Stimulated activated CD4-positive, alpha-beta T cell treated with anti-CD3 and anti-CD28 coated beads, Interleukin-12 subunit alpha, Interleukin-12 subunit beta, amount 100 ng/mL, for 24 hours (primary cell): ENCODE measurements around the gene SYT3.
"Not testable (repeated sequence)": the region's sequence is repeated elsewhere in the genome, so short reads cannot be mapped to it uniquely, and the experiment has no call there.

ENCODE experiments used
- DNase-seq, 2 experiments: peaks; one replicate each; pipeline ENCODE4 v3.0.0-alpha.2; 2020; ENCODE audit warnings: low read depth in 2 of 2

SYT3 gene

GRCh38 chr19:50604264-50605073 lies 35.2 kb downstream of the SYT3 start:
- DNase-seq, result not testable (repeated sequence)

GRCh38 chr19:50602935-50603334 lies 36.7 kb downstream of the SYT3 start:
- no peak for DNase-seq

- no peak for DNase-seq
Measured at GRCh38 chr19:50602496-50602895, 37.2 kb downstream of the SYT3 start.

- DNase-seq, result no peak
Measured at GRCh38 chr19:50602089-50602422, 37.6 kb downstream of the SYT3 start.

- DNase-seq, result no peak
Measured at GRCh38 chr19:50601407-50602088, 38.1 kb downstream of the SYT3 start.

- no peak for DNase-seq
Measured at GRCh38 chr19:50599427-50599826, 40.3 kb downstream of the SYT3 start.

GRCh38 chr19:50590191-50590590 lies 49.5 kb downstream of the SYT3 start:
- DNase-seq, result no peak

- not testable (repeated sequence) for DNase-seq
Measured at GRCh38 chr19:50581795-50582660, 57.7 kb downstream of the SYT3 start.

GRCh38 chr19:50580970-50581634 lies 58.6 kb downstream of the SYT3 start:
- no peak for DNase-seq

- DNase-seq, result no peak
Measured at GRCh38 chr19:50580240-50580639, 59.4 kb downstream of the SYT3 start.

GRCh38 chr19:50576769-50577168 lies 62.9 kb downstream of the SYT3 start:
- not testable (repeated sequence) for DNase-seq

- no peak for DNase-seq
Measured at GRCh38 chr19:50573741-50574461, 65.8 kb downstream of the SYT3 start.
